HG03097 (cell line): ENCODE measurements around the gene ZCCHC24.
"Not testable (repeated sequence)": the region's sequence is repeated elsewhere in the genome, so short reads cannot be mapped to it uniquely, and the experiment has no call there.

Experiments
- ATAC-seq: cut with Tn5 transposase; IDR thresholded peaks from one replicate; pipeline ENCODE4 v1.9.1; 2021; ENCODE audit not compliant: unreplicated experiment, low FRiP score

ZCCHC24 gene

DNA sequence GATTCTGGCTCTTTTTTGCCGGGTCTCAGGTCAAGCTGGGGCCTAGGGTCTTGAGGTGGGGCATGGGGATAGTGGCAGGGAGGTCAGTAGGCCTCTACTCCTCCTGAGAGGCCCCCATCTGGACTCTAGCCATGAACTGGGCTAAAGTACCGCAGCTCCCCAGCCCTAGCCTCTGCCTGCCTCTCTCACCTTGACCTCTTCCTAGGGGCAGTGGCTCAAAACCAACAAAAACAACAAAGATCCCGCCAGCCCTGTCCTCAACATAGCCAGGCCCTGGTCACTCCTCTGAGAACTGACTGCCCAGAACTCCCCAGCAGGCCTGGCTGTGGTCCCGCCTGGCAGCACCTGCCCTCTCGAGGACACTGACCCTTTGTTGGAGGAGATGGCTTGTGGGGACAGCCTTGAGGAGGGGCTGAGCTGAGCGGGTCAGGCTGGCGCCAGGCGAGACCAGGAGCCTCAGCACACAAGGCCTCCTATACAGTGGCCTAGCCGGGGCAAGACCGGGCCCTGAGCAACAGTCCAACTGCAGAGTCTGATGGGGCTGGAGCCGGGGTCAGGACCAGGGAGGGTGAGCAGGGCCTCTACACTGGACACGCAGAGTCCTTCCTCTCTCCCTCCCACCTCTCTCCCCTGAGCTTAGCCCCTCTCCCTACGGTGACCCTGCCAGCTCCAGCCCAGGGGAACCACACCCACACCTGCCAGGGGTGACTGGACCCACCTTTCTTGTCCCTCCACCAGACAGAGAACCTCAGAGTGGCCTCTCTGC, 109.8 kb downstream of the ZCCHC24 start:
- no peak for ATAC-seq

DNA sequence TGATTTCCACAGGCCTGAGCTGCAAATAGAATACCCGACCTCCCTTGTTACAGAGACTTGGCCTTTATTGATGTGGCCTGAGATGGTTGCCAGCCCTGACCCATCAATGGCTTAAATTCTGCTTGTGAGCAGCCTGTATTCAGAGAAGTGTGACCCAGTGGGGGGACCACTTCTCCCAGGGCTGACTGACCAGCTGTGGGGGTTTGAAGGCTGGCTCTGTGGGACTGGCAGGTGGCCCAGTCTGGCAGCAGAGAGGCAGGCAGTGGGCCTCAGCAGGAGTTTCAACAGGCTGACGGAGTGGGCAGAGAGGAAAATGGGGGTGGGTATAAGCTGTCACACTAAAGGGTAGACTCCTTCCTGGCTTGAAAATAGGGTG, 110.3 kb downstream of the ZCCHC24 start:
- no peak for ATAC-seq

DNA sequence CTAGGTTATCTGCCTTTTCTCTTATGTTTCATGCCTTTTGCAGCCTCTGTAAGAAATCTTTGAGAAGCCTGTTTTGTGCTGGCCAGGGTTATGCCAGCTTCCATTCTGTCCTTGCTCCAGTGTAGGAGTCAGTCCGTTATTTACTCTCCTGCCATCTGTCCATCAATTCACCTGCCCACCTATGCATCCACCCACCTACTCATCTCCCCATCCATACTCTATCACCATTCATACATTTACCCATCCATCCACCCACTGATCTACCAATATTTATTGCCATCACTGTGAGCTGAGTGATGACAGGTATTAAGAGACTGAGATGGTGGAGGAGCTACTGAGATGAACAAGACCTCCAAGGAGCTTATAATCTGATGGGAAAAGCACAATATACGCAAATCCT, 110.9 kb downstream of the ZCCHC24 start:
- ATAC-seq, result no peak

DNA sequence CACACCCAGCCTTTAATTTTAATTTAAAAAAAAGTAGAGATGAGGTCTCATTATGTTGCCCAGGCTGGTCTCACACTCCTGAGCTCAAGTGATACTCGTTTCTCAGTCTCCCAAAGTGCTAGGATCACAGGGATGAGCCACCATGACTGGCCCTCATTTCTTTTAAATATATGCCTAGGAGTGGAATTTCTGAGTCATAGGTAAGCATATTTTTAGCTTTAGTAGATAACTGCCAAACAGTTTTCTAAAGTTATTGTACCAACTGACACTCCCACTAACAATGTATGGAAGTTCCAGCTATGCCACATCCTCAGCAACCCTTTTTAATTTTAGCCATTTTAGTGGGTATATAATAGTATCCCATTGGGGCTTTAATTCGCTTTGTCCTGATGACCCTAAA, 111.9 kb downstream of the ZCCHC24 start:
- ATAC-seq, result no peak

DNA sequence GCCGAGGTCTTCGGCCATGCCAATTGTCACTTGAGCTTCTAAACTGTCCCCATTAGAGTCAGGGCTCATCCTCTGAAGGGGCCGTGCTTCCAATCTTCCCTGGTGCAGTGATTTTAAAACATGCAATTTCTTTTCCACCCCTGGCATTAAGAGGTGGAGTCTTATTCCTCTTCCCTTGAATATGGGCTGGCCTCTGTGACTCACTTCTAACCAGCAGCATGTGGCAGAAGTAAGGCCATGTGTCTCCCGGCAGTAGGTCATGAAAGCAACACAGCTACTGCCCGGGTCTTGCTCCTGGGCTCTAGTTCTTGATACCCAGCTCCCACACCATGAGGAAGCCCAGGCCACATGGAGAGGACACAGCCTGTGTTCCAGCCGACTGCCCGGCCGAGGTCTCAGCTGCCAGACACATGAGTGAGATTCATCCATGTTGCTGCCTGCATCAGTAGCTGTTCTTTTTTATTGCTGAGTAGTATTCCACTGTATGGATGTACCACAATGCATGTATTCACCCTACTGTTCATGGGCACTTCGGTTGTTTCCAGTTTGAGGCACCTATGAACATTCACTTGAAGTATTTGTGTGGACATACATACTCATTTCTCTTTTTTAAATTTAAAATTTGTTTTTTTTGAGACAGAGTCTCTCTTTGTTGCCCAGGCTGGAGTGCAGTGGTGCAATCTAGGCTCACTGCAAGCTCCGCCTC, 112.7 kb downstream of the ZCCHC24 start:
- ATAC-seq, result not testable (repeated sequence)
